ENCODE data around the gene AKR1E2. TPM values are rescaled to one million over a fixed set of nuclear protein-coding genes. Genes with fewer than 3 reads are reported as not detected.

Gene AKR1E2
- total RNA-seq, 1 donor from 2014 or later, result 8.7 TPM

- Mint-ChIP-seq H3K27ac (ENCODE audit: unreplicated experiment) (no peak overlapping the region), H3K27me3 (ENCODE audit: unreplicated experiment) (peaks cover 2% of the 10 kb centered on the region), H3K9me3 (ENCODE audit: unreplicated experiment) (no peaks in the 10 kb centered on the region), H3K4me1 (ENCODE audit: low read depth, unreplicated experiment) (no peaks in the 10 kb centered on the region), H3K4me3 (ENCODE audit: unreplicated experiment) (no peak overlapping the region), H3K36me3 (ENCODE audit: unreplicated experiment) (peaks cover 5% of the 10 kb centered on the region)
- no peak for TF ChIP-seq CTCF (IDR thresholded peaks at IDR 0.05; ENCODE audit: partially characterized antibody, unreplicated experiment)
- no peak for DNase-seq
Observed at GRCh38 chr10:4834898-4835405, 8.9 kb downstream of the AKR1E2 start.

- no peaks in the 10 kb centered on the region for H3K9me3 Mint-ChIP-seq (ENCODE audit: unreplicated experiment)
- H3K27me3 Mint-ChIP-seq (ENCODE audit: unreplicated experiment), result peaks cover 2% of the 10 kb centered on the region
- H3K27ac Mint-ChIP-seq (ENCODE audit: unreplicated experiment), result no peak overlapping the region
- no peak for TF ChIP-seq CTCF (IDR thresholded peaks at IDR 0.05; ENCODE audit: partially characterized antibody, unreplicated experiment)
- no peak for DNase-seq
- no peaks in the 10 kb centered on the region for H3K4me1 Mint-ChIP-seq (ENCODE audit: low read depth, unreplicated experiment)
- no peak overlapping the region for H3K4me3 Mint-ChIP-seq (ENCODE audit: unreplicated experiment)
- H3K36me3 Mint-ChIP-seq (ENCODE audit: unreplicated experiment), result peaks cover 5% of the 10 kb centered on the region
Observed at GRCh38 chr10:4835494-4835918, 9.5 kb downstream of the AKR1E2 start.

GRCh38 chr10:4836416-4836969, 10.5 kb downstream of the AKR1E2 start:
- no peak overlapping the region for H3K4me3 Mint-ChIP-seq (ENCODE audit: unreplicated experiment)
- no peaks in the 10 kb centered on the region for H3K4me1 Mint-ChIP-seq (ENCODE audit: low read depth, unreplicated experiment)
- peaks cover 5% of the 10 kb centered on the region for H3K36me3 Mint-ChIP-seq (ENCODE audit: unreplicated experiment)
- TF ChIP-seq CTCF (IDR thresholded peaks at IDR 0.05; ENCODE audit: partially characterized antibody, unreplicated experiment), result no peak
- peaks cover 2% of the 10 kb centered on the region for H3K27me3 Mint-ChIP-seq (ENCODE audit: unreplicated experiment)
- DNase-seq, result no peak
- H3K9me3 Mint-ChIP-seq (ENCODE audit: unreplicated experiment), result no peaks in the 10 kb centered on the region
- no peak overlapping the region for H3K27ac Mint-ChIP-seq (ENCODE audit: unreplicated experiment)

- Mint-ChIP-seq H3K27ac (ENCODE audit: unreplicated experiment) (no peak overlapping the region), H3K9me3 (ENCODE audit: unreplicated experiment) (peaks cover 4% of the 10 kb centered on the region)
- TF ChIP-seq CTCF (IDR thresholded peaks at IDR 0.05; ENCODE audit: partially characterized antibody, unreplicated experiment), result no peak
Observed at GRCh38 chr10:4837551-4837950, 11.5 kb downstream of the AKR1E2 start.

GRCh38 chr10:4838743-4839142, 12.7 kb downstream of the AKR1E2 start:
- Mint-ChIP-seq H3K27ac (ENCODE audit: unreplicated experiment) (no peak overlapping the region), H3K36me3 (ENCODE audit: unreplicated experiment) (peaks cover 4% of the 10 kb centered on the region), H3K4me3 (ENCODE audit: unreplicated experiment) (no peak overlapping the region), H3K27me3 (ENCODE audit: unreplicated experiment) (peaks cover 2% of the 10 kb centered on the region), H3K9me3 (ENCODE audit: unreplicated experiment) (peaks cover 5% of the 10 kb centered on the region), H3K4me1 (ENCODE audit: low read depth, unreplicated experiment) (no peaks in the 10 kb centered on the region)
- no peak for TF ChIP-seq CTCF (IDR thresholded peaks at IDR 0.05; ENCODE audit: partially characterized antibody, unreplicated experiment)
- no peak for DNase-seq

More at GRCh38 chr10:4837551-4837950, 11.5 kb downstream of the AKR1E2 start:
- H3K36me3 Mint-ChIP-seq (ENCODE audit: unreplicated experiment), result peaks cover 2% of the 10 kb centered on the region
- peaks cover 2% of the 10 kb centered on the region for H3K27me3 Mint-ChIP-seq (ENCODE audit: unreplicated experiment)
- no peak for DNase-seq
- no peak overlapping the region for H3K4me3 Mint-ChIP-seq (ENCODE audit: unreplicated experiment)
- no peaks in the 10 kb centered on the region for H3K4me1 Mint-ChIP-seq (ENCODE audit: low read depth, unreplicated experiment)

Data from glutamatergic neuron (in vitro differentiated cells).